AG10803 (cell line): ENCODE measurements around the gene WNT9A.

Experiments
- DNase-seq: peaks from one replicate; pipeline ENCODE4 v3.0.0; 2010; ENCODE audit warnings: low read depth
- H3K4me3 ChIP-seq: 2 replicates; pipeline ENCODE4 v1.5.1; 2011; ENCODE audit warnings: mild to moderate bottlenecking, low read length, control low read depth
- CTCF ChIP-seq: conservative IDR thresholded peaks from 2 replicates; pipeline ENCODE4 v1.5.1; 2011; ENCODE audit warnings: mild to moderate bottlenecking, low read length, control low read depth, inconsistent platforms

Gene WNT9A

GRCh38 chr1:227895828-227896685 is 51.7 kb downstream of the WNT9A start:
- H3K4me3 ChIP-seq: no peak overlapping the region
- no peak for TF ChIP-seq CTCF
- DNase-seq: no peak

- DNase-seq: no peak
- no peak for TF ChIP-seq CTCF
- H3K4me3 ChIP-seq: no peak overlapping the region
Measured at GRCh38 chr1:227894831-227895451, 52.8 kb downstream of the WNT9A start.

GRCh38 chr1:227893949-227894721 is 53.6 kb downstream of the WNT9A start:
- no peak for TF ChIP-seq CTCF
- no peak overlapping the region for H3K4me3 ChIP-seq
- DNase-seq: no peak

- no peak for TF ChIP-seq CTCF
- no peak overlapping the region for H3K4me3 ChIP-seq
- no peak for DNase-seq
Measured at GRCh38 chr1:227893300-227893948, 54.3 kb downstream of the WNT9A start.

- no peak for DNase-seq
- no peak for TF ChIP-seq CTCF
- H3K4me3 ChIP-seq: no peak overlapping the region
Measured at GRCh38 chr1:227892489-227893299, 55.0 kb downstream of the WNT9A start.

GRCh38 chr1:227891955-227892488 is 55.7 kb downstream of the WNT9A start:
- DNase-seq: no peak
- no peak overlapping the region for H3K4me3 ChIP-seq
- no peak for TF ChIP-seq CTCF
